C1 segment of cervical spinal cord (tissue), 14 donors: ENCODE results near the gene INAFM1.

Experiments
- DNase-seq, 14 donors: peaks; one replicate each; lab custom pipeline; 2025; lab: John Stamatoyannopoulos, UW

INAFM1 gene

GRCh38 chr19:47274071-47274890, at the start of gene INAFM1:
TSS of gene INAFM1 (plus strand) at chr19:47274885. CDS start at chr19:47274920, 35 bp downstream.
- DNase-seq, result peak; percentile 73 to 96 (median 92)

GRCh38 chr19:47225746-47226425, 48.8 kb upstream of the INAFM1 start:
- DNase-seq, result peak in 12 of 14 donors; percentile 60 to 88 (median 76)

GRCh38 chr19:47226426-47227351, 48.0 kb upstream of the INAFM1 start:
- peak in 12 of 14 donors; percentile 30 to 85 (median 54) for DNase-seq

GRCh38 chr19:47227352-47228167, 47.1 kb upstream of the INAFM1 start:
- peak in 11 of 14 donors; percentile 34 to 78 (median 51) for DNase-seq

- DNase-seq, result peak in 9 of 14 donors; percentile 36 to 76 (median 45)
These were observed 46.3 kb upstream of the INAFM1 start for GRCh38 chr19:47228168-47228936.

- DNase-seq, result peak in 7 of 14 donors; percentile 12 to 55 (median 26)
These were observed 45.6 kb upstream of the INAFM1 start for GRCh38 chr19:47228937-47229675.

- peak in 5 of 14 donors; percentile 12 to 55 (median 41) for DNase-seq
These were observed 45.0 kb upstream of the INAFM1 start for GRCh38 chr19:47229676-47230053.

- peak in 10 of 14 donors; percentile 22 to 64 (median 43) for DNase-seq
These were observed 44.4 kb upstream of the INAFM1 start for GRCh38 chr19:47230054-47230920.

- no peak for DNase-seq
These were observed 43.8 kb upstream of the INAFM1 start, which contains the start of gene BBC3 for GRCh38 chr19:47230921-47231214. TSS of gene BBC3 (minus strand) at chr19:47231199. CDS start at chr19:47228431, 2,768 bp downstream.

GRCh38 chr19:47231215-47232054, 43.2 kb upstream of the INAFM1 start:
- peak in 12 of 14 donors; percentile 52 to 83 (median 71) for DNase-seq

- peak in 1 of 14 donors; percentile 1 for DNase-seq
These were observed 42.1 kb upstream of the INAFM1 start for GRCh38 chr19:47232422-47233211.

- DNase-seq, result no peak
These were observed 38.5 kb upstream of the INAFM1 start for GRCh38 chr19:47236072-47236675.

GRCh38 chr19:47239152-47239551, 35.5 kb upstream of the INAFM1 start:
- peak in 1 of 14 donors; percentile 28 for DNase-seq

- DNase-seq, result peak in 12 of 14 donors; percentile 22 to 92 (median 57)
These were observed 34.9 kb upstream of the INAFM1 start for GRCh38 chr19:47239610-47240296.

- no peak for DNase-seq
These were observed 34.1 kb upstream of the INAFM1 start for GRCh38 chr19:47240556-47240955.
